Hepatocyte (in vitro differentiated cells): ENCODE data around the gene MSI2.

Experiments used
- CTCF ChIP-seq: fragments of 200-600 bp; sonication (generic); IDR thresholded peaks from 2 replicates; pipeline ENCODE4 v1.5.1; 2016; ENCODE audit warnings: antibody characterized with exemption, mild to moderate bottlenecking; ENCODE audit not compliant: poor library complexity
- EZH2 ChIP-seq: fragments of 200-600 bp; sonication (generic); IDR thresholded peaks from 2 replicates; pipeline ENCODE4 v1.6.1; 2016; ENCODE audit warnings: antibody characterized with exemption, mild to moderate bottlenecking, borderline replicate concordance

- no peak for TF ChIP-seq CTCF
- no peak for TF ChIP-seq EZH2
Measured at GRCh38 chr17:57384219-57384618, 127.9 kb downstream of the MSI2 start.
